ENCODE results near the gene UGT1A5.

DNA sequence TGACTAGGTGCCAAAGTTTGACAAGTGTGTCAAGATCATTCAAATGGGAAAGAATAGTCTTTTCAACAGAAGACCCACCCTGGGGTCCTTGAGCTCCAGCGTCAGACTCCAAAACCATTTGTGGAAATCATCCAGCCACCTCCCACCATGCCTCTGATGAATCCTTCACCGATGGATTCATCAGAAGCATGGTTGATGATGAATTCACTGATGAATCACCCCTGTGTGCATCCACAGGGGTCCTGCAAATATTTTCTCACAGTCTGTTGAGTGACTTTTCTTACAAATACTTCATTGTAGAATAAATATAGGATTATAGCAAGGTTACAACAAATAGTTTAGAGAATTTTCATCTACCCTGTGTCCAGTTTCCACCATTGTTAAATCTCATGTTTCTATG is 36.7 kb upstream of the UGT1A5 start:
- no peak for TF ChIP-seq EZH2phosphoT487 (IDR thresholded peaks at IDR 0.05; ENCODE audit: borderline replicate concordance, low read depth, low read length)
- TF ChIP-seq, protein P1, sequence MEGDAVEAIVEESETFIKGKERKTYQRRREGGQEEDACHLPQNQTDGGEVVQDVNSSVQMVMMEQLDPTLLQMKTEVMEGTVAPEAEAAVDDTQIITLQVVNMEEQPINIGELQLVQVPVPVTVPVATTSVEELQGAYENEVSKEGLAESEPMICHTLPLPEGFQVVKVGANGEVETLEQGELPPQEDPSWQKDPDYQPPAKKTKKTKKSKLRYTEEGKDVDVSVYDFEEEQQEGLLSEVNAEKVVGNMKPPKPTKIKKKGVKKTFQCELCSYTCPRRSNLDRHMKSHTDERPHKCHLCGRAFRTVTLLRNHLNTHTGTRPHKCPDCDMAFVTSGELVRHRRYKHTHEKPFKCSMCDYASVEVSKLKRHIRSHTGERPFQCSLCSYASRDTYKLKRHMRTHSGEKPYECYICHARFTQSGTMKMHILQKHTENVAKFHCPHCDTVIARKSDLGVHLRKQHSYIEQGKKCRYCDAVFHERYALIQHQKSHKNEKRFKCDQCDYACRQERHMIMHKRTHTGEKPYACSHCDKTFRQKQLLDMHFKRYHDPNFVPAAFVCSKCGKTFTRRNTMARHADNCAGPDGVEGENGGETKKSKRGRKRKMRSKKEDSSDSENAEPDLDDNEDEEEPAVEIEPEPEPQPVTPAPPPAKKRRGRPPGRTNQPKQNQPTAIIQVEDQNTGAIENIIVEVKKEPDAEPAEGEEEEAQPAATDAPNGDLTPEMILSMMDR (conservative IDR thresholded peaks at IDR 0.05; ENCODE audit: low read length) = no peak

Data from OCI-LY7 (cell line).